ENCODE data around the gene SHB.

DNA sequence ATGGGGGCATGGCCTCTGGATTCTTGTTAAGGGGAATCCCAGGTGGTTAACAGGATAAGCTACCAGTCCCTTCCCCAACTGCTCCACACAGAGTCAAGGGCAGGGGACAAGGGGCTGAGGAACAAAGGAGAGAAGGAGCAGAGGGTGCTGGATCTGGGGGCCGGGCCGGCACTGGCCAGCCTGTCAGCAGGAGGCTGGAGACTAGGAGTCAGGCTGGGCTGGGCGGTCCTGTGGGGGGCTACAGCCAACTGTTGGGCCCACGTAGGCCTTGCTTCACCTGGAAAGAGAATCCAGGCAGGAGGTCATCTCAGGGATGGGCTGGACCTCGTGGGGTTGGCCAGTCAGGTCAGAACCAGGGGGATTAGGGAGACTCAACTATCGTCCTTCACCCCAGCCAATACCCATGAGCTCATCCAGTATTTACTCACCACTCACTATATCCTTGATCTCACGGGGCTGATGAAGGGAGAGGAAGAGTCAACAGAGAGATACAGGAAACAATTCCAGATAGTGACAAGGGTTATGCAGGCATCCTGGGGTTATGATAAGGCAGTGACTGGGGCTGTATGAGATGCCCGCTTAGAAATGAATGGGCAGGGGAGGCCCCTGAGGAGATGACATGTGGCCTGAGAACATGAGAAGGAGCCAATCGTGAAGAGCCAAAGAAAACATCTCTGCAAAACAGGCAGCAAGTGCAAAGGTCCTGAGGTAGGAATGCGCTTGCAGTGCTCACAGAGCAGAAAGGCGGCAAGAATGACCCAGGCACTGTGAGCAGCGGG is 117.2 kb downstream of the SHB start:
- TF ChIP-seq, protein P1, sequence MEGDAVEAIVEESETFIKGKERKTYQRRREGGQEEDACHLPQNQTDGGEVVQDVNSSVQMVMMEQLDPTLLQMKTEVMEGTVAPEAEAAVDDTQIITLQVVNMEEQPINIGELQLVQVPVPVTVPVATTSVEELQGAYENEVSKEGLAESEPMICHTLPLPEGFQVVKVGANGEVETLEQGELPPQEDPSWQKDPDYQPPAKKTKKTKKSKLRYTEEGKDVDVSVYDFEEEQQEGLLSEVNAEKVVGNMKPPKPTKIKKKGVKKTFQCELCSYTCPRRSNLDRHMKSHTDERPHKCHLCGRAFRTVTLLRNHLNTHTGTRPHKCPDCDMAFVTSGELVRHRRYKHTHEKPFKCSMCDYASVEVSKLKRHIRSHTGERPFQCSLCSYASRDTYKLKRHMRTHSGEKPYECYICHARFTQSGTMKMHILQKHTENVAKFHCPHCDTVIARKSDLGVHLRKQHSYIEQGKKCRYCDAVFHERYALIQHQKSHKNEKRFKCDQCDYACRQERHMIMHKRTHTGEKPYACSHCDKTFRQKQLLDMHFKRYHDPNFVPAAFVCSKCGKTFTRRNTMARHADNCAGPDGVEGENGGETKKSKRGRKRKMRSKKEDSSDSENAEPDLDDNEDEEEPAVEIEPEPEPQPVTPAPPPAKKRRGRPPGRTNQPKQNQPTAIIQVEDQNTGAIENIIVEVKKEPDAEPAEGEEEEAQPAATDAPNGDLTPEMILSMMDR (IDR thresholded peaks at IDR 0.05) = no peak
- TF ChIP-seq POLR2AphosphoS5 (IDR thresholded peaks at IDR 0.05) = no peak
- no peak for TF ChIP-seq POLR2A (IDR thresholded peaks at IDR 0.05)
- no peak for TF ChIP-seq EP300 (IDR thresholded peaks at IDR 0.05)
